CD4-positive, CD25-positive, alpha-beta regulatory T cell (primary cell): ENCODE data around the gene WEE1. TPM values are rescaled to one million over a fixed set of nuclear protein-coding genes. Genes with fewer than 3 reads are reported as not detected.
A peak's percentile ranks its signal among the peaks of the same experiment; 100 is the strongest.

Experiments used
- ATAC-seq, 2 donors: fragments of 150-1000 bp; cut with Tn5 transposase; one replicate each; pipeline ENCODE4 v1.10.0; 2021; ENCODE audit warnings: low read depth in 2 of 2, moderate number of reproducible peaks in 2 of 2, moderate library complexity in 1 of 2
- DNase-seq, 3 donors: peaks; one replicate each; pipeline versions ENCODE4 v3.0.0 to v3.0.0-alpha.2; 2012 to 2022; ENCODE audit warnings: mixed read lengths in 1 of 3
- H3K27ac ChIP-seq: one replicate; pipeline ENCODE4 v1.7.0; 2013; ENCODE audit warnings: mild to moderate bottlenecking, low read length; ENCODE audit not compliant: insufficient read depth, poor library complexity, severe bottlenecking
- H3K27me3 ChIP-seq: one replicate; pipeline ENCODE4 v1.7.0; 2013; ENCODE audit warnings: low read length; ENCODE audit not compliant: control insufficient read depth, insufficient read depth
- H3K36me3 ChIP-seq: one replicate; pipeline ENCODE4 v1.7.0; 2013; ENCODE audit warnings: mild to moderate bottlenecking, low read length, moderate library complexity; ENCODE audit not compliant: control insufficient read depth, insufficient read depth
- H3K4me1 ChIP-seq: 2 replicates; pipeline ENCODE4 v1.7.0; 2013; ENCODE audit warnings: mild to moderate bottlenecking, low read length; ENCODE audit not compliant: insufficient read depth, control insufficient read depth, poor library complexity, severe bottlenecking
- H3K4me3 ChIP-seq: one replicate; pipeline ENCODE4 v1.7.0; 2013; ENCODE audit warnings: low read depth, mild to moderate bottlenecking, low read length, moderate library complexity
- H3K9me3 ChIP-seq, 2 experiments: 1 replicate in 1 of 2; 2 replicates in 1 of 2; pipeline ENCODE4 v1.7.0; 2013; ENCODE audit warnings: low read length in 2 of 2, mild to moderate bottlenecking in 1 of 2, moderate library complexity in 1 of 2; ENCODE audit not compliant: control insufficient read depth in 2 of 2
- H3K27ac Mint-ChIP-seq, 3 donors: one replicate each; pipeline ENCODE4 v1.8.0; 2020 to 2022; ENCODE audit warnings: mild to moderate bottlenecking in 3 of 3, mixed read lengths in 3 of 3, moderate library complexity in 2 of 3
- H3K27me3 Mint-ChIP-seq: one replicate; pipeline ENCODE4 v1.8.0; 2022; ENCODE audit warnings: mild to moderate bottlenecking, mixed read lengths
- H3K36me3 Mint-ChIP-seq: one replicate; pipeline ENCODE4 v1.8.0; 2020; ENCODE audit warnings: mixed read lengths
- H3K4me1 Mint-ChIP-seq, 4 donors: one replicate each; pipeline ENCODE4 v1.8.0; 2020 to 2022; ENCODE audit warnings: mixed read lengths in 4 of 4, mild to moderate bottlenecking in 1 of 4
- H3K4me3 Mint-ChIP-seq, 4 donors: one replicate each; pipeline ENCODE4 v1.8.0; 2020 to 2022; ENCODE audit warnings: mild to moderate bottlenecking in 4 of 4, mixed read lengths in 4 of 4, moderate library complexity in 3 of 4
- H3K9me3 Mint-ChIP-seq, 7 donors: one replicate each; pipeline ENCODE4 v1.8.0; 2020 to 2022; ENCODE audit warnings: mixed read lengths in 7 of 7, mild to moderate bottlenecking in 3 of 7, moderate library complexity in 2 of 7
- polyA plus RNA-seq, 4 donors: library from polyadenylated mRNA; unstranded; fragments of 300-500 nt; fragmentation: Illumina TruSeq; gene quantifications; one replicate each; pipeline ENCODE4 v1.2.3, GENCODE V29; 2021
- total RNA-seq: library from RNA; stranded (reverse); gene quantifications from one replicate; pipeline ENCODE4 v1.2.3, GENCODE V29; 2022

Gene WEE1
- total and polyA plus RNA-seq, 5 donors from 2014 or later = 11.5 to 41.1 (median 21.9) TPM

- no peak overlapping the region for H3K27ac ChIP-seq
Measured at GRCh38 chr11:9550191-9550628, 23.3 kb upstream of the WEE1 start.

GRCh38 chr11:9561279-9561982 is 12.0 kb upstream of the WEE1 start:
- peaks cover 4% of the 10 kb centered on the region for H3K36me3 ChIP-seq
- DNase-seq (no peak), ATAC-seq (no peak)
- H3K4me3 ChIP-seq = no peak overlapping the region
- Mint-ChIP-seq H3K36me3 (peaks cover 20% of the 10 kb centered on the region), H3K27me3 (no peaks in the 10 kb centered on the region), H3K27ac (peak overlapping the region in 1 of 3 donors; percentile 74), H3K4me3 (peak overlapping the region in 1 of 4 donors; percentile 33), H3K4me1 (peaks cover 8 to 10% (median 9%) of the 10 kb centered on the region in 4 donors), H3K9me3 (peaks cover 0 to 11% (median 7%) of the 10 kb centered on the region in 7 donors)
- H3K4me1 ChIP-seq = peaks cover 10% of the 10 kb centered on the region
- no peak overlapping the region for H3K27ac ChIP-seq
- H3K9me3 ChIP-seq = no peaks in the 10 kb centered on the region
- H3K27me3 ChIP-seq = no peaks in the 10 kb centered on the region

More at GRCh38 chr11:9550191-9550628, 23.3 kb upstream of the WEE1 start:
- Histone ChIP-seq H3K4me1 (no peaks in the 10 kb centered on the region), H3K27me3 (no peaks in the 10 kb centered on the region), H3K4me3 (no peak overlapping the region), H3K9me3 (no peaks in the 10 kb centered on the region), H3K36me3 (no peaks in the 10 kb centered on the region)
- no peaks in the 10 kb centered on the region for H3K9me3 Mint-ChIP-seq
- H3K4me1 Mint-ChIP-seq = peaks cover 5 to 15% (median 12%) of the 10 kb centered on the region in 4 donors
- H3K4me3 Mint-ChIP-seq = no peak overlapping the region
- DNase-seq = no peak
- peak overlapping the region in 1 of 3 donors; percentile 10 for H3K27ac Mint-ChIP-seq
- peaks cover 4% of the 10 kb centered on the region for H3K36me3 Mint-ChIP-seq
- no peaks in the 10 kb centered on the region for H3K27me3 Mint-ChIP-seq
- ATAC-seq = no peak

GRCh38 chr11:9562716-9563115 is 10.8 kb upstream of the WEE1 start:
- Histone ChIP-seq H3K27me3 (no peaks in the 10 kb centered on the region), H3K4me3 (no peak overlapping the region), H3K36me3 (no peaks in the 10 kb centered on the region), H3K9me3 (no peaks in the 10 kb centered on the region), H3K27ac (no peak overlapping the region), H3K4me1 (peaks cover 11% of the 10 kb centered on the region)
- peak in 1 of 3 donors; percentile 23 for DNase-seq
- H3K9me3 Mint-ChIP-seq = peaks cover 0 to 11% (median 7%) of the 10 kb centered on the region in 7 donors
- H3K4me3 Mint-ChIP-seq = no peak overlapping the region
- ATAC-seq = no peak
- H3K36me3 Mint-ChIP-seq = peaks cover 9% of the 10 kb centered on the region
- no peaks in the 10 kb centered on the region for H3K27me3 Mint-ChIP-seq
- H3K27ac Mint-ChIP-seq = no peak overlapping the region
- peaks cover 8 to 15% (median 11%) of the 10 kb centered on the region in 4 donors for H3K4me1 Mint-ChIP-seq

- ATAC-seq (no peak), DNase-seq (no peak)
- Mint-ChIP-seq H3K36me3 (peaks cover 9% of the 10 kb centered on the region), H3K9me3 (peaks cover 0 to 11% (median 7%) of the 10 kb centered on the region in 7 donors), H3K4me1 (peaks cover 8 to 16% (median 11%) of the 10 kb centered on the region in 4 donors), H3K27ac (peak overlapping the region in 1 of 3 donors; percentile 23), H3K27me3 (no peaks in the 10 kb centered on the region), H3K4me3 (no peak overlapping the region)
- no peaks in the 10 kb centered on the region for H3K27me3 ChIP-seq
- no peaks in the 10 kb centered on the region for H3K9me3 ChIP-seq
- no peak overlapping the region for H3K4me3 ChIP-seq
- no peaks in the 10 kb centered on the region for H3K36me3 ChIP-seq
- peaks cover 11% of the 10 kb centered on the region for H3K4me1 ChIP-seq
- H3K27ac ChIP-seq = no peak overlapping the region
Measured at GRCh38 chr11:9563196-9563730, 10.2 kb upstream of the WEE1 start.

- Histone ChIP-seq H3K27me3 (no peaks in the 10 kb centered on the region), H3K4me1 (peaks cover 11% of the 10 kb centered on the region), H3K4me3 (peak overlapping the region; percentile 3), H3K27ac (peak overlapping the region; percentile 58), H3K36me3 (no peaks in the 10 kb centered on the region), H3K9me3 (no peaks in the 10 kb centered on the region)
- ATAC-seq = peak; percentile 95
- DNase-seq = peak; percentile 19 to 80 (median 33)
- H3K4me3 Mint-ChIP-seq = peak overlapping the region in 3 of 4 donors; percentile 6 to 50 (median 17)
- H3K27me3 Mint-ChIP-seq = no peaks in the 10 kb centered on the region
- H3K36me3 Mint-ChIP-seq = no peaks in the 10 kb centered on the region
- peaks cover 15 to 34% (median 22%) of the 10 kb centered on the region in 4 donors for H3K4me1 Mint-ChIP-seq
- peak overlapping the region; percentile 84 to 92 (median 85) for H3K27ac Mint-ChIP-seq
- peaks cover 0 to 7% (median 4%) of the 10 kb centered on the region in 7 donors for H3K9me3 Mint-ChIP-seq
Measured at GRCh38 chr11:9565822-9566560, 7.5 kb upstream of the WEE1 start.

GRCh38 chr11:9566561-9567063 is 6.9 kb upstream of the WEE1 start:
- H3K9me3 Mint-ChIP-seq = peaks cover 0 to 4% (median 0%) of the 10 kb centered on the region in 7 donors
- peak overlapping the region; percentile 58 for H3K27ac ChIP-seq
- DNase-seq (no peak), ATAC-seq (no peak)
- no peaks in the 10 kb centered on the region for H3K27me3 Mint-ChIP-seq
- H3K4me1 ChIP-seq = peaks cover 11% of the 10 kb centered on the region
- H3K36me3 Mint-ChIP-seq = no peaks in the 10 kb centered on the region
- no peaks in the 10 kb centered on the region for H3K36me3 ChIP-seq
- peak overlapping the region in 1 of 4 donors; percentile 50 for H3K4me3 Mint-ChIP-seq
- H3K27me3 ChIP-seq = no peaks in the 10 kb centered on the region
- H3K27ac Mint-ChIP-seq = peak overlapping the region in 1 of 3 donors; percentile 84
- H3K4me3 ChIP-seq = no peak overlapping the region
- no peaks in the 10 kb centered on the region for H3K9me3 ChIP-seq
- peaks cover 15 to 34% (median 23%) of the 10 kb centered on the region in 4 donors for H3K4me1 Mint-ChIP-seq

GRCh38 chr11:9567401-9567800 is 6.1 kb upstream of the WEE1 start:
- Histone ChIP-seq H3K27me3 (no peaks in the 10 kb centered on the region), H3K4me3 (no peak overlapping the region), H3K4me1 (peaks cover 12% of the 10 kb centered on the region), H3K9me3 (no peaks in the 10 kb centered on the region), H3K36me3 (no peaks in the 10 kb centered on the region), H3K27ac (no peak overlapping the region)
- Mint-ChIP-seq H3K27ac (no peak overlapping the region), H3K4me3 (peak overlapping the region in 1 of 4 donors; percentile 14), H3K27me3 (no peaks in the 10 kb centered on the region), H3K36me3 (no peaks in the 10 kb centered on the region), H3K9me3 (peaks cover 0 to 2% (median 0%) of the 10 kb centered on the region in 7 donors), H3K4me1 (peaks cover 15 to 40% (median 27%) of the 10 kb centered on the region in 4 donors)
- no peak for DNase-seq
- ATAC-seq = no peak
